Tibial artery (tissue), 4 donors: ENCODE results near the gene TTF1.

ENCODE experiments used
- DNase-seq, 2 donors: peaks; one replicate each; pipeline ENCODE4 v3.0.0-alpha.2; 2019
- H3K27ac ChIP-seq, 2 donors: fragments of 200-600 bp; sonication (generic) in 1 of 2; 1 replicate in 1 of 2; 2 replicates in 1 of 2; pipeline ENCODE4 v1.5.1; 2018 to 2019; ENCODE audit warnings: mild to moderate bottlenecking in 1 of 2
- H3K27me3 ChIP-seq, 2 donors: fragments of 200-600 bp; sonication (generic) in 1 of 2; one replicate each; pipeline versions ENCODE4 v1.5.1 to v1.6.0; 2016 to 2019
- H3K36me3 ChIP-seq, 3 donors: fragments of 200-600 bp; sonication (generic) in 2 of 3; one replicate each; pipeline ENCODE4 v1.5.1; 2016 to 2019; ENCODE audit warnings: mild to moderate bottlenecking in 2 of 3
- H3K4me1 ChIP-seq, 4 donors: fragments of 200-600 bp; sonication (generic) in 2 of 4; 1 replicate in 3 of 4; 2 replicates in 1 of 4; pipeline ENCODE4 v1.5.1; 2016 to 2019
- H3K4me3 ChIP-seq, 2 donors: fragments of 200-600 bp; sonication (generic) in 1 of 2; 1 replicate in 1 of 2; 2 replicates in 1 of 2; pipeline ENCODE4 v1.5.1; 2018 to 2019; ENCODE audit warnings: mild to moderate bottlenecking in 2 of 2
- H3K9me3 ChIP-seq, 3 donors: fragments of 200-600 bp; sonication (generic) in 1 of 3; one replicate each; pipeline ENCODE4 v1.5.1; 2016 to 2019
- intact Hi-C: fragments of 100-400 bp; cut with DNase I; formaldehyde crosslinking; loops from one replicate; pipeline ENCODE4 v1.15.0; 2023; ENCODE audit warnings: low total_unique reads
- TF ChIP-seq, protein P1 (sequence below), 2 experiments: fragments of 200-600 bp in 1 of 2; fragments of 450-650 bp in 1 of 2; IDR thresholded peaks; one replicate each; pipeline ENCODE4 v1.5.1; 2017 to 2019; ENCODE audit warnings: antibody characterized with exemption in 2 of 2, mild to moderate bottlenecking in 1 of 2, moderate library complexity in 1 of 2

Gene TTF1

DNA sequence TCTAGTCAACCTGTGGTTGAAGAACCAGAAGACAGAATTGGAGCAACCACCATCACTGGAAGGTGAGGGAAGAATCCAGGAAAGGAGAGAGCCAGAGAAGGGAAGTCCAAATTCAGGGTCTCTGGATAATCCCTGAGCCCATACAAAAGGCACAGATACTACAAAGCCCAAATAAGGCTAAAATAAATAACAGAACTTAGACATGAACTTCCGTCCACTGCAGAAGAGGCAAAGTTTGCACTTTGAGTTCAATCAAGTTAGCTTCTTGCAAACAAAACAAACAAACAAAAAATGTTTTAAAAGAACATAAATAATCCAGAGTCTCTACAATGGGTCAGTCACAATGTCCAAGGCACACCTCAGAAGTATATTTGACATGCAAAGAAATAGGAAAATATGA lies 24.4 kb upstream of the TTF1 start:
- peaks cover 0 to 69% of the 10 kb centered on the region in 2 donors for H3K27me3 ChIP-seq

DNA sequence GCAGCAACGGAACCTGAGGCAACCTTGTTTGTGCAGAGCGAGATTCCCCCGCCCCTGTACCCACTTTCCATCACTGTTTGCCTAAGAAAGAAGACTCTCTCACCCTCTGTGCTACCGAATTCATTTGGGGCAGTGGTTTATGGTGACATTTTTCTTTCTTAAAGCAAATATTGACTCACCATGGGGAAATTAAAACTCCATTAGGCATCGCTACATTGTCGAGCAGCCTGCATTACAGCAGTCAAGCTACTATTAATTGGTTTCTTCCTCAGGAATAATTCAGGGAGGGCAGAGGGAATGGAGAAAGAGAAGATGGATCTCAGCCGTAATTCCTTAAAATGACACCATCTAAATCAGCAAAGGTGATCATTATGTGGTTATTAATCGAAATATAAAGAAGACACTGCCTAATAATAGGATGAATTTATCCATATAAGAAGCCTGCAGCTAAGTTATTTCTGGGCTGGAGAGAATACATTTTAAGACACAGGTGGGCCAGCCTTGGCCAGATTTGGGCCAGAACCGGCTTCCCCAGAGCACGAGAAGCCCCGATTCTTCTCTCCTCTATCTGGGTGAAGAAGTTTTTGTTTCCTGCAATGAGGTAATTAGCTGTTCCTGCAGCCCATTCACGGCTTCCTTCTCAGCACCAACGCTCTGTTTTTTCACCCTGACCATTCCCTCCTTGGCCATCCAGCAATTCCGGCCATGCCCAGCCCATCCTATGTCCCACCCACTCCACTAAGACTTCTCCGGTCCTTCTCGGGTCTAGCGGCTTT lies 20.2 kb upstream of the TTF1 start:
- intact Hi-C loops, result no loop called here
- Histone ChIP-seq H3K4me3 (no peak overlapping the region), H3K27ac (no peak overlapping the region), H3K9me3 (no peaks in the 10 kb centered on the region), H3K27me3 (peaks cover 0 to 70% of the 10 kb centered on the region in 2 donors), H3K36me3 (no peaks in the 10 kb centered on the region), H3K4me1 (no peaks in the 10 kb centered on the region)
- no peak for DNase-seq
- TF ChIP-seq, protein P1, sequence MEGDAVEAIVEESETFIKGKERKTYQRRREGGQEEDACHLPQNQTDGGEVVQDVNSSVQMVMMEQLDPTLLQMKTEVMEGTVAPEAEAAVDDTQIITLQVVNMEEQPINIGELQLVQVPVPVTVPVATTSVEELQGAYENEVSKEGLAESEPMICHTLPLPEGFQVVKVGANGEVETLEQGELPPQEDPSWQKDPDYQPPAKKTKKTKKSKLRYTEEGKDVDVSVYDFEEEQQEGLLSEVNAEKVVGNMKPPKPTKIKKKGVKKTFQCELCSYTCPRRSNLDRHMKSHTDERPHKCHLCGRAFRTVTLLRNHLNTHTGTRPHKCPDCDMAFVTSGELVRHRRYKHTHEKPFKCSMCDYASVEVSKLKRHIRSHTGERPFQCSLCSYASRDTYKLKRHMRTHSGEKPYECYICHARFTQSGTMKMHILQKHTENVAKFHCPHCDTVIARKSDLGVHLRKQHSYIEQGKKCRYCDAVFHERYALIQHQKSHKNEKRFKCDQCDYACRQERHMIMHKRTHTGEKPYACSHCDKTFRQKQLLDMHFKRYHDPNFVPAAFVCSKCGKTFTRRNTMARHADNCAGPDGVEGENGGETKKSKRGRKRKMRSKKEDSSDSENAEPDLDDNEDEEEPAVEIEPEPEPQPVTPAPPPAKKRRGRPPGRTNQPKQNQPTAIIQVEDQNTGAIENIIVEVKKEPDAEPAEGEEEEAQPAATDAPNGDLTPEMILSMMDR (IDR thresholded peaks at IDR 0.05), result no peak

More for the DNA sequence above, 24.4 kb upstream of the TTF1 start:
- TF ChIP-seq, protein P1 (IDR thresholded peaks at IDR 0.05), result no peak
- Histone ChIP-seq H3K4me3 (no peak overlapping the region), H3K36me3 (no peaks in the 10 kb centered on the region), H3K4me1 (no peaks in the 10 kb centered on the region), H3K27ac (no peak overlapping the region), H3K9me3 (no peaks in the 10 kb centered on the region)
- DNase-seq, result no peak
- intact Hi-C loops, result no loop called here

DNA sequence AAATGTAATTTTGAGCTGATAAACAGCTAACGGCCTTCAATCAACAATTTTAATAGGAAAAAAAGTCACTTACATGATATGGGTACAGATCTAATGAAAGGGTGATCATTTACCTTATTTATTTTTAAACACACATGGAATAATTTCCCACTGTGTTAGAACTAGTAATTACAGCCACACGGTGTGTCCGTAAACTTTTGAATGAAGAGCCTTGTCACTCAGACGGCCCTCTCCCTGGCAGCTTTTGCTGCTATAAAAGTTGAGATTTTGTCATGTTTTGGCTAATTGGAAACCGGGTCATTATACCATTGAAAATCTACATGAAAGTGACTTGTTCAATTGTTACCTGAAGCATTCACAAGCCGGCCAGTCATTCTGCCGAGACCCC lies 19.0 kb upstream of the TTF1 start:
- TF ChIP-seq, protein P1 (IDR thresholded peaks at IDR 0.05), result no peak
- no peak for DNase-seq
- Histone ChIP-seq H3K27me3 (peaks cover 0 to 58% of the 10 kb centered on the region in 2 donors), H3K9me3 (no peaks in the 10 kb centered on the region), H3K36me3 (no peaks in the 10 kb centered on the region), H3K4me1 (no peaks in the 10 kb centered on the region), H3K27ac (no peak overlapping the region), H3K4me3 (no peak overlapping the region)
- intact Hi-C loops, result no loop called here

DNA sequence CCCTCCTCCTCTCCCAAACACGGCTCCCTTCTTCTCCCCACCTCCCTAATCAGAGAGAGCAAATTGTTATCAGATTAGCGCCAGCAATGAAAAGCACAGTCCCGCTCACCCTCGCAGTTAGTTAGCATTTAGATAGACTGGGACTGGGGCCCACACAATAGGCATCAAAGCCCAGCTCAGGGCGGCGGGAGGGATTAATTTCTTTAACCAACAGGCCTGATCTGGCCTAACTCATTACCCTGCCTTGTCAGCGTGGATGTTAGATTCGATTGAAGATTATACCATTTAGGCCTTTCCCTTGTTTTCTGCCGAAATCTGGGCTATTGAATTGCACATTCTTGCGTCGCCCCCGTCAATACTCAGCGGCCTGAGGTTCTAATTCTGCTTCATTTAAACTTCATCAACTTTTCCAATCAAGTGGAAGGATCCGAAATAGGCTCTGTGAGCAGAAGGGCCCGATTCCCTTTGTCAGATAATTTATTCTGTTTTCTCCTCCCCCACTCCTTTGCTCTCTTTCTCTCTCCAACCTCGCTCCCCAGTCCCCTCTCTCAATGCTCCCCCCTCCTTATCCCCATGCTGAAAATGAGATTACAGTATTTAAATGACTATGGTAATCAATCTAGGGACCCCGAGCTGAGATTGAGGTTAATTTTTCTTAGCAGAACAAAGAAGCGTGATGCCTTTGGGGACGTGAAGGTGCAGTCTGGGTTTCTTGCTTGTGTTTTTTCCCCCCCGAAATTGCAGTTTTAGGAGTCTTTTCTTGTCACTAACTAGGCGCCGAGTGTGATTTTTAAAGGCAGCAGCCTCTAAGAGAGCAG lies 18.4 kb upstream of the TTF1 start:
- Histone ChIP-seq H3K4me3 (no peak overlapping the region), H3K9me3 (no peaks in the 10 kb centered on the region), H3K27ac (no peak overlapping the region), H3K36me3 (no peaks in the 10 kb centered on the region), H3K27me3 (peaks cover 0 to 64% of the 10 kb centered on the region in 2 donors), H3K4me1 (no peaks in the 10 kb centered on the region)
- no peak for DNase-seq
- TF ChIP-seq, protein P1 (IDR thresholded peaks at IDR 0.05), result no peak
- intact Hi-C loops, result no loop called here

DNA sequence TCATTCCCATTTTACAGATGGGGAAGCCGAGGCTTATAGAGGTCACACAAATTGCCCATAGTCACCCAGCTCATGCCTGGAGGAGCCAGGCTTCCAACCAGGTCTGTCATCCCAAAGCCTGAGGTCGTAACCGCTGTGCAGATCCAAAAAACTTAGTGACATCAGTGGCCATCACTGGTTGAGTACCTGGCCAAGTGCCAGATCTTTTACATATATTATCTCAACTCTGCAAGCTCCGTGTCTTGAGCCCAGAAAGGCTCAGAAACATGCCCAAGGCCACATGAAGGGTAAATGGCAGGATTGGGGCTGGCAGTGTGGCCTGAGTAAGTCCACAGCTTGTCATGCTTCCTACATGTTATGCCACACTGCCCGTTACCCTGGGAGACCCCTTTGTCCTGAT lies 16.9 kb upstream of the TTF1 start:
- no peak for DNase-seq
- H3K36me3 ChIP-seq, result no peaks in the 10 kb centered on the region
- no peaks in the 10 kb centered on the region for H3K9me3 ChIP-seq
- no peaks in the 10 kb centered on the region for H3K4me1 ChIP-seq
- intact Hi-C loops, result no loop called here
- no peak overlapping the region for H3K4me3 ChIP-seq
- no peak overlapping the region for H3K27ac ChIP-seq
- TF ChIP-seq, protein P1 (IDR thresholded peaks at IDR 0.05), result no peak
- H3K27me3 ChIP-seq, result peaks cover 0 to 64% of the 10 kb centered on the region in 2 donors
